K562 (cell line): ENCODE results near the gene KLHL33. TPM values are rescaled to one million over a fixed set of nuclear protein-coding genes. Genes with fewer than 3 reads are reported as not detected.

Experiments used
- BCOR ChIP-seq: fragments of 450-650 bp; IDR thresholded peaks from 2 replicates; pipeline ENCODE4 v1.6.1; 2016
- FOS ChIP-seq: IDR thresholded peaks from 3 replicates; pipeline ENCODE4 v1.6.1; 2011; ENCODE audit not compliant: insufficient read length; ENCODE audit errors: extremely low read depth
- FOXM1 ChIP-seq, 2 experiments: fragments of 450-650 bp in 1 of 2; sonication (generic) in 1 of 2; formaldehyde crosslinking in 1 of 2; IDR thresholded peaks; 2 replicates each; pipeline versions ENCODE4 v1.6.1 to v1.9.0; 2017 to 2022; ENCODE audit warnings: low read depth in 2 of 2, mild to moderate bottlenecking in 2 of 2, missing genetic modification reagents in 1 of 2, moderate library complexity in 1 of 2
- MAFK ChIP-seq: IDR thresholded peaks from 2 replicates; pipeline ENCODE4 v1.6.1; 2011; ENCODE audit warnings: low read length, improper control_type of control experiment
- NR1H2 ChIP-seq: sonication (generic); formaldehyde crosslinking; IDR thresholded peaks from 2 replicates; pipeline ENCODE4 v1.4.0; 2020; ENCODE audit warnings: mild to moderate bottlenecking, missing genetic modification reagents
- PHF21A ChIP-seq: fragments of 450-650 bp; IDR thresholded peaks from 2 replicates; pipeline ENCODE4 v1.6.1; 2017; ENCODE audit warnings: low read depth, borderline replicate concordance
- TSHZ1 ChIP-seq: fragments of 250-450 bp; sonication (Bioruptor Pico); IDR thresholded peaks from 2 replicates; pipeline ENCODE4 v1.4.0; 2020; ENCODE audit warnings: mild to moderate bottlenecking, moderate library complexity
- ZNF316 ChIP-seq: fragments of 450-650 bp; IDR thresholded peaks from 2 replicates; pipeline ENCODE4 v1.6.1; 2016
- ZNF507 ChIP-seq: conservative IDR thresholded peaks from 2 replicates; pipeline ENCODE4 v1.6.1; 2017; ENCODE audit warnings: missing genetic modification characterization, missing compliant biosample characterization
- ZZZ3 ChIP-seq: fragments of 450-650 bp; IDR thresholded peaks from 2 replicates; pipeline ENCODE4 v1.6.1; 2016; ENCODE audit warnings: antibody characterized with exemption, mild to moderate bottlenecking, moderate library complexity
- polyA plus RNA-seq, 8 experiments: library from polyadenylated mRNA; depleted of rRNA in 4 of 8; stranded (reverse) in 5 of 8; unstranded in 3 of 8; fragments of >200 nt; fragmentation: Nextera tagmentation in 2 of 8; fragmentation: Illumina TruSeq in 1 of 8; extraction: Ambion mirVana in 2 of 8; extraction: Trizol in 1 of 8; gene quantifications; 2 replicates each; pipeline versions ENCODE4 v1.2.1 to v1.2.3, GENCODE V29; 2011 to 2014; ENCODE audit warnings: inconsistent platforms in 1 of 8, missing spikeins in 1 of 8
- total RNA-seq, 7 experiments: library from RNA; depleted of rRNA in 6 of 7; stranded (reverse); fragments of >200 nt in 6 of 7; fragmentation: Illumina TruSeq in 2 of 7; extraction: Trizol in 2 of 7; gene quantifications; 2 replicates each; pipeline versions ENCODE4 v1.2.1 to v1.2.3, GENCODE V29; 2011 to 2021; ENCODE audit warnings: low replicate concordance in 1 of 7
- TF ChIP-seq, protein P1 (sequence below): fragments of 200-600 bp; sonication (generic); IDR thresholded peaks from one replicate; pipeline ENCODE4 v1.6.1; 2012; ENCODE audit warnings: mild to moderate bottlenecking, low read depth, low read length, inconsistent platforms

KLHL33 gene
- total and polyA plus RNA-seq, 9 of the 15 experiments (the other 6 are each of a cell fraction or from before 2014, with no cell fraction given): 0.04 to 0.27 (median 0.13) TPM; not detected in 6

GRCh38 chr14:20446889-20447288, 10.9 kb upstream of the KLHL33 start (continued):
- TF ChIP-seq, protein P1, sequence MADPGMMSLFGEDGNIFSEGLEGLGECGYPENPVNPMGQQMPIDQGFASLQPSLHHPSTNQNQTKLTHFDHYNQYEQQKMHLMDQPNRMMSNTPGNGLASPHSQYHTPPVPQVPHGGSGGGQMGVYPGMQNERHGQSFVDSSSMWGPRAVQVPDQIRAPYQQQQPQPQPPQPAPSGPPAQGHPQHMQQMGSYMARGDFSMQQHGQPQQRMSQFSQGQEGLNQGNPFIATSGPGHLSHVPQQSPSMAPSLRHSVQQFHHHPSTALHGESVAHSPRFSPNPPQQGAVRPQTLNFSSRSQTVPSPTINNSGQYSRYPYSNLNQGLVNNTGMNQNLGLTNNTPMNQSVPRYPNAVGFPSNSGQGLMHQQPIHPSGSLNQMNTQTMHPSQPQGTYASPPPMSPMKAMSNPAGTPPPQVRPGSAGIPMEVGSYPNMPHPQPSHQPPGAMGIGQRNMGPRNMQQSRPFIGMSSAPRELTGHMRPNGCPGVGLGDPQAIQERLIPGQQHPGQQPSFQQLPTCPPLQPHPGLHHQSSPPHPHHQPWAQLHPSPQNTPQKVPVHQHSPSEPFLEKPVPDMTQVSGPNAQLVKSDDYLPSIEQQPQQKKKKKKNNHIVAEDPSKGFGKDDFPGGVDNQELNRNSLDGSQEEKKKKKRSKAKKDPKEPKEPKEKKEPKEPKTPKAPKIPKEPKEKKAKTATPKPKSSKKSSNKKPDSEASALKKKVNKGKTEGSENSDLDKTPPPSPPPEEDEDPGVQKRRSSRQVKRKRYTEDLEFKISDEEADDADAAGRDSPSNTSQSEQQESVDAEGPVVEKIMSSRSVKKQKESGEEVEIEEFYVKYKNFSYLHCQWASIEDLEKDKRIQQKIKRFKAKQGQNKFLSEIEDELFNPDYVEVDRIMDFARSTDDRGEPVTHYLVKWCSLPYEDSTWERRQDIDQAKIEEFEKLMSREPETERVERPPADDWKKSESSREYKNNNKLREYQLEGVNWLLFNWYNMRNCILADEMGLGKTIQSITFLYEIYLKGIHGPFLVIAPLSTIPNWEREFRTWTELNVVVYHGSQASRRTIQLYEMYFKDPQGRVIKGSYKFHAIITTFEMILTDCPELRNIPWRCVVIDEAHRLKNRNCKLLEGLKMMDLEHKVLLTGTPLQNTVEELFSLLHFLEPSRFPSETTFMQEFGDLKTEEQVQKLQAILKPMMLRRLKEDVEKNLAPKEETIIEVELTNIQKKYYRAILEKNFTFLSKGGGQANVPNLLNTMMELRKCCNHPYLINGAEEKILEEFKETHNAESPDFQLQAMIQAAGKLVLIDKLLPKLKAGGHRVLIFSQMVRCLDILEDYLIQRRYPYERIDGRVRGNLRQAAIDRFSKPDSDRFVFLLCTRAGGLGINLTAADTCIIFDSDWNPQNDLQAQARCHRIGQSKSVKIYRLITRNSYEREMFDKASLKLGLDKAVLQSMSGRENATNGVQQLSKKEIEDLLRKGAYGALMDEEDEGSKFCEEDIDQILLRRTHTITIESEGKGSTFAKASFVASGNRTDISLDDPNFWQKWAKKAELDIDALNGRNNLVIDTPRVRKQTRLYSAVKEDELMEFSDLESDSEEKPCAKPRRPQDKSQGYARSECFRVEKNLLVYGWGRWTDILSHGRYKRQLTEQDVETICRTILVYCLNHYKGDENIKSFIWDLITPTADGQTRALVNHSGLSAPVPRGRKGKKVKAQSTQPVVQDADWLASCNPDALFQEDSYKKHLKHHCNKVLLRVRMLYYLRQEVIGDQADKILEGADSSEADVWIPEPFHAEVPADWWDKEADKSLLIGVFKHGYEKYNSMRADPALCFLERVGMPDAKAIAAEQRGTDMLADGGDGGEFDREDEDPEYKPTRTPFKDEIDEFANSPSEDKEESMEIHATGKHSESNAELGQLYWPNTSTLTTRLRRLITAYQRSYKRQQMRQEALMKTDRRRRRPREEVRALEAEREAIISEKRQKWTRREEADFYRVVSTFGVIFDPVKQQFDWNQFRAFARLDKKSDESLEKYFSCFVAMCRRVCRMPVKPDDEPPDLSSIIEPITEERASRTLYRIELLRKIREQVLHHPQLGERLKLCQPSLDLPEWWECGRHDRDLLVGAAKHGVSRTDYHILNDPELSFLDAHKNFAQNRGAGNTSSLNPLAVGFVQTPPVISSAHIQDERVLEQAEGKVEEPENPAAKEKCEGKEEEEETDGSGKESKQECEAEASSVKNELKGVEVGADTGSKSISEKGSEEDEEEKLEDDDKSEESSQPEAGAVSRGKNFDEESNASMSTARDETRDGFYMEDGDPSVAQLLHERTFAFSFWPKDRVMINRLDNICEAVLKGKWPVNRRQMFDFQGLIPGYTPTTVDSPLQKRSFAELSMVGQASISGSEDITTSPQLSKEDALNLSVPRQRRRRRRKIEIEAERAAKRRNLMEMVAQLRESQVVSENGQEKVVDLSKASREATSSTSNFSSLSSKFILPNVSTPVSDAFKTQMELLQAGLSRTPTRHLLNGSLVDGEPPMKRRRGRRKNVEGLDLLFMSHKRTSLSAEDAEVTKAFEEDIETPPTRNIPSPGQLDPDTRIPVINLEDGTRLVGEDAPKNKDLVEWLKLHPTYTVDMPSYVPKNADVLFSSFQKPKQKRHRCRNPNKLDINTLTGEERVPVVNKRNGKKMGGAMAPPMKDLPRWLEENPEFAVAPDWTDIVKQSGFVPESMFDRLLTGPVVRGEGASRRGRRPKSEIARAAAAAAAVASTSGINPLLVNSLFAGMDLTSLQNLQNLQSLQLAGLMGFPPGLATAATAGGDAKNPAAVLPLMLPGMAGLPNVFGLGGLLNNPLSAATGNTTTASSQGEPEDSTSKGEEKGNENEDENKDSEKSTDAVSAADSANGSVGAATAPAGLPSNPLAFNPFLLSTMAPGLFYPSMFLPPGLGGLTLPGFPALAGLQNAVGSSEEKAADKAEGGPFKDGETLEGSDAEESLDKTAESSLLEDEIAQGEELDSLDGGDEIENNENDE: no peak
- TF ChIP-seq ZNF507 (tag) (no peak), TSHZ1 (CRISPR knock-in tag) (no peak), PHF21A (no peak), FOS (no peak), ZNF316 (peak; percentile 60), ZZZ3 (no peak), MAFK (peak; percentile 46; the same call in 1 of the 2 replicates), FOXM1 (IDR thresholded peaks at IDR 0.05; ENCODE audit: low read depth) (no peak), FOXM1 (CRISPR knock-in tag; IDR thresholded peaks at IDR 0.05; ENCODE audit: low read depth) (no peak), NR1H2 (CRISPR knock-in tag) (no peak), BCOR (no peak)
